Left colon (tissue), 2 donors: ENCODE measurements around the gene COL18A1. TPM values are rescaled to one million over a fixed set of nuclear protein-coding genes. Genes with fewer than 3 reads are reported as not detected.

Experiments used
- ATAC-seq: fragments of 200-7000 bp; cut with Tn5 transposase; one replicate; pipeline ENCODE4 v1.9.1; 2020; ENCODE audit warnings: mild to moderate bottlenecking, moderate library complexity
- DNase-seq, 2 donors: peaks; one replicate each; pipeline ENCODE4 v3.0.0-alpha.2; 2020
- intact Hi-C, 2 donors: fragments of 100-400 bp; cut with DNase I in 1 of 2; cut with micrococcal nuclease in 1 of 2; formaldehyde crosslinking; loops; one replicate each; pipeline versions ENCODE4 v1.11.2 to v1.14.0; 2022; cut with DNase I, micrococcal nuclease
- total RNA-seq, 2 donors: library from RNA; stranded (reverse); fragmentation: NEBNext Ultra II Directional; extraction: Animal tissue kit (Norgen Biotek cat#: 25700); gene quantifications; one replicate each; pipeline ENCODE4 v1.2.1, GENCODE V29; 2021
- donor health status: DM: no; HTN: no; CAD: no.
- donor health status: DM: yes; HTN: yes; CAD: no.

Gene COL18A1
- total RNA-seq, 2 donors from 2014 or later = 10.6 to 17.0 TPM

GRCh38 chr21:45468051-45468970 is 63.3 kb downstream of the COL18A1 start:
- ATAC-seq (no peak), DNase-seq (no peak)
- intact Hi-C loops = no loop called here

- ATAC-seq = no peak
- intact Hi-C loops = no loop called here
- DNase-seq = no peak
Observed at GRCh38 chr21:45468971-45469272, 64.0 kb downstream of the COL18A1 start.

GRCh38 chr21:45469273-45470086 is 64.5 kb downstream of the COL18A1 start:
- DNase-seq (no peak), ATAC-seq (no peak)
- intact Hi-C loops = loop anchor here in 1 of 2 donors (10.0 kb wide), 1 partner anchor 355 kb away; no protein-coding TSS in a partner anchor

GRCh38 chr21:45470087-45470515 is 65.1 kb downstream of the COL18A1 start:
- no peak for DNase-seq
- intact Hi-C loops = loop anchor here in 1 of 2 donors (10.0 kb wide), 1 partner anchor 355 kb away; no protein-coding TSS in a partner anchor
- no peak for ATAC-seq

GRCh38 chr21:45470773-45471524 is 66.0 kb downstream of the COL18A1 start:
- intact Hi-C loops = loop anchor here in 1 of 2 donors (10.0 kb wide), 1 partner anchor 354 kb away; no protein-coding TSS in a partner anchor
- ATAC-seq (peak; percentile 63), DNase-seq (no peak)

GRCh38 chr21:45471525-45472221 is 66.7 kb downstream of the COL18A1 start:
- ATAC-seq = peak; percentile 63
- intact Hi-C loops = loop anchor here in 1 of 2 donors (10.0 kb wide), 1 partner anchor 353 kb away; no protein-coding TSS in a partner anchor
- DNase-seq = no peak

- intact Hi-C loops = loop anchor here in 1 of 2 donors (10.0 kb wide), 1 partner anchor 352 kb away; no protein-coding TSS in a partner anchor
- DNase-seq = no peak
- no peak for ATAC-seq
Observed at GRCh38 chr21:45472445-45473365, 67.7 kb downstream of the COL18A1 start.

GRCh38 chr21:45473496-45474322 is 68.7 kb downstream of the COL18A1 start:
- no peak for DNase-seq
- no peak for ATAC-seq
- intact Hi-C loops = loop anchor here in 1 of 2 donors (10.0 kb wide), 1 partner anchor 351 kb away; no protein-coding TSS in a partner anchor

GRCh38 chr21:45474323-45474950 is 69.5 kb downstream of the COL18A1 start:
- DNase-seq = no peak
- ATAC-seq = no peak
- intact Hi-C loops = loop anchor here in 1 of 2 donors (10.0 kb wide), 1 partner anchor 350 kb away; no protein-coding TSS in a partner anchor

GRCh38 chr21:45475004-45475685 is 70.2 kb downstream of the COL18A1 start:
- intact Hi-C loops = loop anchor here in 1 of 2 donors (5.0 to 10.0 kb wide), 2 partner anchors 122 to 350 kb away; no protein-coding TSS in a partner anchor
- ATAC-seq (no peak), DNase-seq (no peak)

GRCh38 chr21:45475797-45476570 is 71.0 kb downstream of the COL18A1 start:
- intact Hi-C loops = loop anchor here in 1 of 2 donors (5.0 to 10.0 kb wide), 2 partner anchors 121 to 349 kb away; no protein-coding TSS in a partner anchor
- DNase-seq (no peak), ATAC-seq (no peak)

- intact Hi-C loops = loop anchor here in 1 of 2 donors (5.0 to 10.0 kb wide), 2 partner anchors 121 to 348 kb away; no protein-coding TSS in a partner anchor
- ATAC-seq (no peak), DNase-seq (no peak)
Observed at GRCh38 chr21:45476582-45476981, 71.6 kb downstream of the COL18A1 start.

- DNase-seq (no peak), ATAC-seq (peak; percentile 19)
- intact Hi-C loops = loop anchor here in 1 of 2 donors (5.0 to 10.0 kb wide), 2 partner anchors 120 to 347 kb away; no protein-coding TSS in a partner anchor
Observed at GRCh38 chr21:45477176-45478114, 72.5 kb downstream of the COL18A1 start.
